ENCODE results near the gene KRTAP1-4. TPM values are rescaled to one million over a fixed set of nuclear protein-coding genes. Genes with fewer than 3 reads are reported as not detected.

Gene KRTAP1-4
- total RNA-seq, 2 experiments from 2014 or later = not detected

DNA sequence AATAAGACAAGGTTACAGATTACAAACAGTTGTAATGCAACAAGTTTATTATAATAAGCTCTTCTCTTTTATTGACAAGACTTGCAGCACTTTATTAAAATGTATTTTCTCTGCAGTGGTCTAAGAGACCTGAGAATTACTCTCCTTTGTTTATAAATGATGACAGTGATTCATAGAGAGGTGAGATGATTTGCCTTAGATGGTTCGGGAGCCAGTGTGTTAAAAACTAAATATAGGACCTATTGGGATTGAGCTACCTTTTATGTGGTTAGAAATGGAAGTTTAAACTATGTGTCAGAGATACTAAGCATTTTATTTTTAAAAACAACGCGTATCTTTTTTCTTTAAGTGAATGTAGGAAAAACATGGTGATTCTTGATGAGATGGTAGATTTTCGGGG lies 33.2 kb downstream of the KRTAP1-4 start:
- intact Hi-C loops (cut with DNase I, micrococcal nuclease) = no loop called here
- no peak overlapping the region for H3K27ac ChIP-seq (ENCODE audit: low read depth in 1 of 2, low read length in 2 of 2)
- no peaks in the 10 kb centered on the region for H3K36me3 Mint-ChIP-seq (ENCODE audit: low read depth)
- H3K4me3 ChIP-seq (ENCODE audit: low read length) = no peak overlapping the region
- DNase-seq = no peak
- H3K9me3 ChIP-seq (ENCODE audit: control insufficient read depth in 1 of 2, insufficient read depth in 1 of 2, low read length in 2 of 2) = no peaks in the 10 kb centered on the region
- ChIA-PET CTCF (no interaction called here), POLR2A (no interaction called here)
- H3K27ac Mint-ChIP-seq = no peak overlapping the region
- TF ChIP-seq, protein P1, sequence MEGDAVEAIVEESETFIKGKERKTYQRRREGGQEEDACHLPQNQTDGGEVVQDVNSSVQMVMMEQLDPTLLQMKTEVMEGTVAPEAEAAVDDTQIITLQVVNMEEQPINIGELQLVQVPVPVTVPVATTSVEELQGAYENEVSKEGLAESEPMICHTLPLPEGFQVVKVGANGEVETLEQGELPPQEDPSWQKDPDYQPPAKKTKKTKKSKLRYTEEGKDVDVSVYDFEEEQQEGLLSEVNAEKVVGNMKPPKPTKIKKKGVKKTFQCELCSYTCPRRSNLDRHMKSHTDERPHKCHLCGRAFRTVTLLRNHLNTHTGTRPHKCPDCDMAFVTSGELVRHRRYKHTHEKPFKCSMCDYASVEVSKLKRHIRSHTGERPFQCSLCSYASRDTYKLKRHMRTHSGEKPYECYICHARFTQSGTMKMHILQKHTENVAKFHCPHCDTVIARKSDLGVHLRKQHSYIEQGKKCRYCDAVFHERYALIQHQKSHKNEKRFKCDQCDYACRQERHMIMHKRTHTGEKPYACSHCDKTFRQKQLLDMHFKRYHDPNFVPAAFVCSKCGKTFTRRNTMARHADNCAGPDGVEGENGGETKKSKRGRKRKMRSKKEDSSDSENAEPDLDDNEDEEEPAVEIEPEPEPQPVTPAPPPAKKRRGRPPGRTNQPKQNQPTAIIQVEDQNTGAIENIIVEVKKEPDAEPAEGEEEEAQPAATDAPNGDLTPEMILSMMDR (IDR thresholded peaks at IDR 0.05) = no peak
- H3K4me1 ChIP-seq (ENCODE audit: insufficient read depth, low read length) = no peaks in the 10 kb centered on the region
- no peaks in the 10 kb centered on the region for H3K4me1 Mint-ChIP-seq (ENCODE audit: low read depth)
- peaks cover 78% of the 10 kb centered on the region for H3K27me3 Mint-ChIP-seq
- H3K27me3 ChIP-seq (ENCODE audit: control insufficient read depth in 1 of 2, insufficient read depth in 2 of 2, low read length in 2 of 2) = peaks cover 18 to 38% of the 10 kb centered on the region in 2 experiments
- ATAC-seq (ENCODE audit: poor library complexity) = no peak
- H3K4me3 Mint-ChIP-seq = no peak overlapping the region
- no peaks in the 10 kb centered on the region for H3K36me3 ChIP-seq (ENCODE audit: insufficient read depth, low read length)
- H3K9me3 Mint-ChIP-seq = no peaks in the 10 kb centered on the region

DNA sequence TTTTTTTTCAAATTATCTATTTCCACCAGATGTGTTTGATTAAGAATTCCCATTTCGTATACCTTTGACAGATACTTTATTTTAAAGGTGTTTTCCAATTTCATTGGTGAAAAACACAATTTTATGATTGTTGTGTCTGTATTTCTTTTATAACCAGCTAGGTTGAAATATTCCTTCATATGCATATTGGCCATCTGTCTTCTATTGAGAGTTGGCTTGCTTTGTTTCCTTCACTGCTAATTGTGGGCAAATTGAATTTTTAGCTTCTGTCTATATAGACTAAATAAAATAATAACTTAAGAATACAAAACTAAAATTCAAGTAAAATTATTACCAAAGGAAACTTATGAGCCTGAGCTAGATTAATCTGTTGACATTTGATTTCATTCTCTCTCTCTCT lies 34.9 kb downstream of the KRTAP1-4 start:
- Histone ChIP-seq H3K4me3 (ENCODE audit: low read length) (no peak overlapping the region), H3K27me3 (ENCODE audit: control insufficient read depth in 1 of 2, insufficient read depth in 2 of 2, low read length in 2 of 2) (peaks cover 18 to 34% of the 10 kb centered on the region in 2 experiments), H3K9me3 (ENCODE audit: control insufficient read depth in 1 of 2, insufficient read depth in 1 of 2, low read length in 2 of 2) (no peaks in the 10 kb centered on the region), H3K27ac (ENCODE audit: low read depth in 1 of 2, low read length in 2 of 2) (no peak overlapping the region), H3K36me3 (ENCODE audit: insufficient read depth, low read length) (no peaks in the 10 kb centered on the region), H3K4me1 (ENCODE audit: insufficient read depth, low read length) (no peaks in the 10 kb centered on the region)
- ChIA-PET POLR2A (no interaction called here), CTCF (interaction anchor here (0.6 kb wide), 1 partner anchor 23 kb away, joined by 3 read pairs; no protein-coding TSS in a partner anchor)
- H3K36me3 Mint-ChIP-seq (ENCODE audit: low read depth) = no peaks in the 10 kb centered on the region
- H3K4me3 Mint-ChIP-seq = no peak overlapping the region
- H3K27me3 Mint-ChIP-seq = peaks cover 74% of the 10 kb centered on the region
- no peaks in the 10 kb centered on the region for H3K9me3 Mint-ChIP-seq
- TF ChIP-seq, protein P1 (IDR thresholded peaks at IDR 0.05) = no peak
- no peak overlapping the region for H3K27ac Mint-ChIP-seq
- no peaks in the 10 kb centered on the region for H3K4me1 Mint-ChIP-seq (ENCODE audit: low read depth)
- ATAC-seq (ENCODE audit: poor library complexity) (no peak), DNase-seq (no peak)
- intact Hi-C loops (cut with DNase I, micrococcal nuclease) = no loop called here

DNA sequence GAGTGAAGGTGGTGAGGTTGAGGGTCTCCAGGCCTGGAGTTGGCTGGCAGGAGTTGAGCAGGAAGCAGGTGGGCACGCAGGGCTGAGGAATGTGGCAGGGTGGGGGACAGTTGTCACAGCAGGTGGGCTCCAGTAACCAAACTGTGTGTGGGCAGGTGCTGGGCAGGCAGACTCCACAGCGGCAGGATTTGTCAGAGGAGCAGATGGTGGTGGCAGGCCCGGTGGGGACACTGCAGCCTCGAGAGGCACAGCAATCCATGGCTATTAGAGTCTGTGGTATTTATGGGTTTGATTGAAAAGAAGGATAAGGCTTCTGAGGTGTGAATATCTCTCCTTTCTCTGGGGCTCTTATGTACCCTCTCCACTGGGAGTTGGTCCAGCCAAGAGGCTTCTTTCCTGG lies 36.2 kb downstream of the KRTAP1-4 start, which contains the start of gene KRTAP3-3:
Gene KRTAP3-3, minus strand, starts transcription at position 326 of the 400 bp plus-strand sequence. Its CDS starts 67 bp downstream, at position 259.
- no peak for DNase-seq

More for the DNA sequence above, 36.2 kb downstream of the KRTAP1-4 start, which contains the start of gene KRTAP3-3:
- TF ChIP-seq, protein P1 (IDR thresholded peaks at IDR 0.05) = no peak
- ATAC-seq (ENCODE audit: poor library complexity) = no peak
- Mint-ChIP-seq H3K4me3 (no peak within 1 kb of the TSS), H3K36me3 (ENCODE audit: low read depth) (no peaks in the 10 kb centered on the region), H3K27ac (no peak within 1 kb of the TSS), H3K27me3 (peaks cover 64% of the 10 kb centered on the region), H3K4me1 (ENCODE audit: low read depth) (no peaks in the 10 kb centered on the region), H3K9me3 (no peaks in the 10 kb centered on the region)
- Histone ChIP-seq H3K9me3 (ENCODE audit: control insufficient read depth in 1 of 2, insufficient read depth in 1 of 2, low read length in 2 of 2) (no peaks in the 10 kb centered on the region), H3K4me3 (ENCODE audit: low read length) (no peak within 1 kb of the TSS), H3K36me3 (ENCODE audit: insufficient read depth, low read length) (no peaks in the 10 kb centered on the region), H3K4me1 (ENCODE audit: insufficient read depth, low read length) (no peaks in the 10 kb centered on the region), H3K27ac (ENCODE audit: low read depth in 1 of 2, low read length in 2 of 2) (no peak within 1 kb of the TSS), H3K27me3 (ENCODE audit: control insufficient read depth in 1 of 2, insufficient read depth in 2 of 2, low read length in 2 of 2) (peaks cover 12 to 34% of the 10 kb centered on the region in 2 experiments)
- CTCF ChIA-PET = interaction anchor here (0.6 kb wide), 1 partner anchor 202 kb away, joined by 3 read pairs; no protein-coding TSS in a partner anchor
- intact Hi-C loops (cut with DNase I, micrococcal nuclease) = no loop called here
- POLR2A ChIA-PET = interaction anchor here (0.7 kb wide), 1 partner anchor 10 kb away, joined by 3 read pairs; no protein-coding TSS in a partner anchor

Measured in CD4-positive, alpha-beta T cell (primary cell).